Measurements from ENCODE around the gene TNFRSF12A.

The TNFRSF12A gene

DNA sequence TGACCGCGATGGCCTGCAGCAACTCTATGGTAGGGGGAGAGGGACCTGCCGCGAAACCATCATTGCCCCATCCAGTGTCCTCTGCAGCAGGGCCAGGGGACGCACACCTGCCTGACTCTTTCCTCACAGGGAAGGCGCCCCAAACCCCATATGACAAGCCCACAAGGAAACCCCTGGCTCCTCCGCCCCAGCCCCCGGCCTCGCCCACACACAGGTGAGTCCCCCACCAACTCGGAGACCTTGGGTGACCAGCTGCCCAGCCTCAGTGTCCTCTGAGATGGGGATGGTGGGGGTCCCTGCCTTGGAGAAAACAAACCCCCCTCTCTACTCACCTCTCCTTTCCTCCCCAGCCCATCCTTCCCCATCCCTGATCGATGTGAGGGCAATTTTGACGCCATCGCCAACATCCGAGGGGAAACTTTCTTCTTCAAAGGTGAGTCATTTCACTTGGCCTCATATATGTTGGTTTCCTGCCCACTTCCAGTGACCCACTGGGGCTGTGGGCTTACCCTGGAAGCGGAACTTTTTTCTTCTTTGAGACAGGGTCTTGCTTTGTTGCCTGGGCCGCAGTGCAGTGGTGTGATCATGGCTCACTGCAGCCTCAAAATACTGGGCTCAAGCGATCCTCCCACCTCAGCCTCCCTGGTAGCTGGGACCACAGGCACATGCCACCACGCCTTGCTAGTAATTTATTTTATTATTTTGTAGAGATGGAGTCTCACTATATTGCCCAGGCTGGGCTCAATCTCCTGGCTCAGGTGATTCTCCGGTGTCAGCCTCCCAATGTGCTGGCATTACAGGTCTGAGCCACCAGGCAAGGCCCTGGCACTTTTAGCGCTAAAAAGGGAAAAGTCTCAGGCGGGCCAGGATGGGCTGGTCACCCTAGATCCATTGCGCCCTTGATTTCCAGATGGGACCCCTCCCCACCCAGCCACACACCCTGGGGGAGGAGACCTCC lies 37.3 kb downstream of the TNFRSF12A start:
- Histone ChIP-seq H3K4me1 (ENCODE audit: insufficient read depth, low read length) (peaks cover 6% of the 10 kb centered on the region), H3K9me3 (ENCODE audit: low read length) (no peaks in the 10 kb centered on the region), H3K27me3 (ENCODE audit: control insufficient read depth in 1 of 2, insufficient read depth in 2 of 2, low read length in 2 of 2) (peaks cover 0 to 12% of the 10 kb centered on the region in 2 donors), H3K36me3 (ENCODE audit: insufficient read depth, low read length) (no peaks in the 10 kb centered on the region), H3K4me3 (ENCODE audit: low read depth in 1 of 2, low read length in 2 of 2) (no peak overlapping the region), H3K27ac (ENCODE audit: low read depth, low read length) (no peak overlapping the region), H3K9ac (ENCODE audit: low read length) (no peak overlapping the region)

DNA sequence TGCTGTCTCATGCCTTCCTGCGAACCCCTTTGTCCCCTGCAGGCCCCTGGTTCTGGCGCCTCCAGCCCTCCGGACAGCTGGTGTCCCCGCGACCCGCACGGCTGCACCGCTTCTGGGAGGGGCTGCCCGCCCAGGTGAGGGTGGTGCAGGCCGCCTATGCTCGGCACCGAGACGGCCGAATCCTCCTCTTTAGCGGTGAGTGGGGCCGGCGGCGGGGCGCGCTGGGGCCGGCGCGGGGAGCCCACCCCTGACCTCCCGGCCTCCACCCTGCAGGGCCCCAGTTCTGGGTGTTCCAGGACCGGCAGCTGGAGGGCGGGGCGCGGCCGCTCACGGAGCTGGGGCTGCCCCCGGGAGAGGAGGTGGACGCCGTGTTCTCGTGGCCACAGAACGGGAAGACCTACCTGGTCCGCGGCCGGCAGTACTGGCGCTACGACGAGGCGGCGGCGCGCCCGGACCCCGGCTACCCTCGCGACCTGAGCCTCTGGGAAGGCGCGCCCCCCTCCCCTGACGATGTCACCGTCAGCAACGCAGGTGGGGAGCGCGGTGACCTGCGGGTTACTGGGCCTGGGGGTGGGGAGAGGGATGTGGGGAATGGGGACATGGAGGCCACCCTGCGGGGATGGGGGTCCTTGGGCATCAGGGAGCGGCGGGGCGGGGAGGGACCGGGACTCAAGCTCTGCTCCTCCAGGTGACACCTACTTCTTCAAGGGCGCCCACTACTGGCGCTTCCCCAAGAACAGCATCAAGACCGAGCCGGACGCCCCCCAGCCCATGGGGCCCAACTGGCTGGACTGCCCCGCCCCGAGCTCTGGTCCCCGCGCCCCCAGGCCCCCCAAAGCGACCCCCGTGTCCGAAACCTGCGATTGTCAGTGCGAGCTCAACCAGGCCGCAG lies 38.2 kb downstream of the TNFRSF12A start:
- H3K27me3 ChIP-seq (ENCODE audit: control insufficient read depth in 1 of 2, insufficient read depth in 2 of 2, low read length in 2 of 2), result peaks cover 0 to 12% of the 10 kb centered on the region in 2 donors
- peak overlapping the region; percentile 58 to 65 for H3K4me3 ChIP-seq (ENCODE audit: low read depth in 1 of 2, low read length in 2 of 2)
- no peaks in the 10 kb centered on the region for H3K9me3 ChIP-seq (ENCODE audit: low read length)
- no peak overlapping the region for H3K27ac ChIP-seq (ENCODE audit: low read depth, low read length)
- no peaks in the 10 kb centered on the region for H3K36me3 ChIP-seq (ENCODE audit: insufficient read depth, low read length)
- peaks cover 6% of the 10 kb centered on the region for H3K4me1 ChIP-seq (ENCODE audit: insufficient read depth, low read length)
- no peak overlapping the region for H3K9ac ChIP-seq (ENCODE audit: low read length)

DNA sequence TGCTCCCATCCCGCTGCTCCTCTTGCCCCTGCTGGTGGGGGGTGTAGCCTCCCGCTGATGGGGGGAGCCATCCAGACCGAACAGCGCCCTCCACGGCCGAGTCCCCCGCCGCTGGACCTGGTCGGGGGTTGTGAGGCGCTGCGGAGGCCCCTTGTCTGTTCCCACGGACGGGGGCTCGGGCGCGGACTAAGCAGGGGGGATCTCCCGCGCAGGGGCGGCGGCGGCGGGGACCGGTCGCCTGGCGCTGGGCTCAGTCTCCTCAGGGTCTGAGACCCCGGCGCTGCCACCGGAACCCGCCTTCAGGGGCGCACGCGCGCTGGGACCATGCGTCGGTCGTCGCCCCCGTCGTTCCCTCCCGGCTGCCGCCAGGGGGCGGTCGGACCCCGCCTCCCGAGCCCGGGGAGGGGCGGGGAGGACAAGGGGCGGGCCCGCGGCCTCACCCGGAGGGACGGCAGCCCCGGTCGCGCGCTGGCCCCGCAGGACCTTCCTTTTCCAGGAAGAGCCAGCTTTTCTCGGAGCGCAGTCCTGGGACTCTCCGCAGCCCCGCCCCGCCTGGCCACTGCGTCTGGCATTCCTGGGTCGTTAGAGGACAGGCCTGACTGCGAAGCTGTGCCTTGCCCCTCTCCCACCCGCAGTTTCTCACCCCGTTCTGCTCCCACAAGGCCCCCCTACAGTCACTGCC lies 39.0 kb downstream of the TNFRSF12A start:
- Histone ChIP-seq H3K27ac (ENCODE audit: low read depth, low read length) (no peak overlapping the region), H3K27me3 (ENCODE audit: control insufficient read depth in 1 of 2, insufficient read depth in 2 of 2, low read length in 2 of 2) (peaks cover 0 to 12% of the 10 kb centered on the region in 2 donors), H3K4me3 (ENCODE audit: low read depth in 1 of 2, low read length in 2 of 2) (peak overlapping the region; percentile 58 to 65), H3K9me3 (ENCODE audit: low read length) (no peaks in the 10 kb centered on the region), H3K9ac (ENCODE audit: low read length) (no peak overlapping the region), H3K4me1 (ENCODE audit: insufficient read depth, low read length) (peaks cover 6% of the 10 kb centered on the region), H3K36me3 (ENCODE audit: insufficient read depth, low read length) (no peaks in the 10 kb centered on the region)

DNA sequence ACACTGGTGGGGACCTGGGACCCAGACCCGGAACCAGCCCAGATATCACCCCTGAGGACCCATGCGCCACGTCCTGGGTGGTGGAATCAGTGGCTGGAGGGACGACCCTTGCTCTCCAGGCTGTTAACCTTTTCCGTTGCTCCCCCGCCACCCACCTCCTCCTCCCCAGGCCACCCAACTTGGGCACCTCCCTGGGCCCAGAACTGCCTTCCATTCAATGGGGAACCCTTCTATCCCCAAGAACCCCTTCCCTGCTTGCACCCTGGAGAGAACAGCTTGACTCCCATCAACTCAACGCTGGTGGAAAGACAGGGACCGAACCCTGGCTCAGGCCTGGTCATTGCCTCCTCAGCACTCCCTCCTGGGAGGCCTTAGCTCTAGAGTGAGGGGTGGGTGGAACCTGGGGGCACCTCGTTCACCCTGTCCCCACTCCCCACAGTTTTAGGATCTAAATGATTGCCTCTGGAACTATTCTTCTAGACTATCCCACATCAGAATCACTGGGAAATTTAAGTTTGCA lies 39.6 kb downstream of the TNFRSF12A start:
- no peak overlapping the region for H3K9ac ChIP-seq (ENCODE audit: low read length)
- peak overlapping the region; percentile 58 to 65 for H3K4me3 ChIP-seq (ENCODE audit: low read depth in 1 of 2, low read length in 2 of 2)
- H3K36me3 ChIP-seq (ENCODE audit: insufficient read depth, low read length), result no peaks in the 10 kb centered on the region
- no peak overlapping the region for H3K27ac ChIP-seq (ENCODE audit: low read depth, low read length)
- no peaks in the 10 kb centered on the region for H3K9me3 ChIP-seq (ENCODE audit: low read length)
- peaks cover 0 to 12% of the 10 kb centered on the region in 2 donors for H3K27me3 ChIP-seq (ENCODE audit: control insufficient read depth in 1 of 2, insufficient read depth in 2 of 2, low read length in 2 of 2)
- H3K4me1 ChIP-seq (ENCODE audit: insufficient read depth, low read length), result peaks cover 6% of the 10 kb centered on the region

DNA sequence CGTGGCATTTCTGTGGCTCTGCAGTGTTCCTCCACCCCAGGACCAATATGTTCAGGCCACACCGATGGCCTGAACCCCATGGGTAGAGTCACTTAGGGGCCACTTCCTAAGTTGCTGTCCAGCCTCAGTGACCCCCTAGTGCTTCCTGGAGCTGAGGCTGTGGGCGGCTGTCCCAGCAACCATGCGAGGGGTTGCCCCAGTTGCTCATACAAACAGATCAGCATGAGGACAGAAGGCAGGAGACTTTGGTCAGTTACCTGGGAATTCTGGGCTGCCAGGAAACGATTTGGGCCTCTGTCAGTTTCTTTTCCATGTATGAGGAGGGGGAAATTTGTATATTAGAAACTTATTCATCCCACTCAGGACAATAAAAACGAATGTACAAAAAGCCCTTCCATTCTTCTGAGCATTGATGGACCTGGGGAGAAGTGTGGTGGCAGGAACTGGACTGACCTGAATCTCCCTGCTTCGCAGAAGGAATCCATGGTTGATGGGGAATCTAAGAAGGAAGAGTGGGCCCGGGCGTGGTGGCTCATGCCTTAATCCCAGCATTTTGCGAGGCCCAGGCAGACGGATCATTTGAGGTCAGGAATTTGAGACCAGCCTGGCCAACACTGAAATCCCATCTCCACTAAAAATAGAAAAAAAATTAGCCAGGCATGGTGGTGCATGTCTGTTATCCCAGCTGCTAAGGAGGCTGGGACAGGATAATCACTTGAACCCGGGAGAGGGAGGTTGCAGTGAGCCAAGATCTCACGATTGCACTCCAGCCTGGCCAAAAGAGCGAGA lies 40.4 kb downstream of the TNFRSF12A start:
- Histone ChIP-seq H3K4me1 (ENCODE audit: insufficient read depth, low read length) (peaks cover 11% of the 10 kb centered on the region), H3K27me3 (ENCODE audit: control insufficient read depth in 1 of 2, insufficient read depth in 2 of 2, low read length in 2 of 2) (peaks cover 0 to 12% of the 10 kb centered on the region in 2 donors), H3K36me3 (ENCODE audit: insufficient read depth, low read length) (no peaks in the 10 kb centered on the region), H3K27ac (ENCODE audit: low read depth, low read length) (no peak overlapping the region), H3K9ac (ENCODE audit: low read length) (no peak overlapping the region), H3K4me3 (ENCODE audit: low read depth in 1 of 2, low read length in 2 of 2) (no peak overlapping the region), H3K9me3 (ENCODE audit: low read length) (no peaks in the 10 kb centered on the region)

DNA sequence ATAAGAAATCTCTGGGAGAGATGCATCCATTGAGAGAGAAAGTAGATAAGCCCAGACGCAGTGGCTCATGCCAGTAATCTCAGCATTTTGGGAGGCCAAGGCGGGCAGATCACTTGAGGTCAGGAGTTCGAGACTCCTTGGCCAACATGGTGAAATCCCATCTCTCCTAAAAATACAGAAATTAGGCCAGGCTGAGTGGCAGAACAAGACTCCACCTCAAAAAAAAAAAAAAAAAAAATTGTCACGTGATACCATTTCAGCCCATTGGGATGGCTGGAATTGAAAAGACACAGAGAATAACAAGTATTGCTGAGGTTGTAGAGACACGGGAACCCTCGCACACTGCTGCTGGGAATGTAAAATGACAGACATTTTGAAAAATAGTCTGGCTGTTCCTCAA lies 42.4 kb downstream of the TNFRSF12A start:
- Histone ChIP-seq H3K4me1 (ENCODE audit: insufficient read depth, low read length) (peaks cover 12% of the 10 kb centered on the region), H3K36me3 (ENCODE audit: insufficient read depth, low read length) (no peaks in the 10 kb centered on the region), H3K27me3 (ENCODE audit: control insufficient read depth in 1 of 2, insufficient read depth in 2 of 2, low read length in 2 of 2) (peaks cover 0 to 12% of the 10 kb centered on the region in 2 donors), H3K27ac (ENCODE audit: low read depth, low read length) (no peak overlapping the region), H3K9ac (ENCODE audit: low read length) (no peak overlapping the region), H3K4me3 (ENCODE audit: low read depth in 1 of 2, low read length in 2 of 2) (no peak overlapping the region), H3K9me3 (ENCODE audit: low read length) (no peaks in the 10 kb centered on the region)

DNA sequence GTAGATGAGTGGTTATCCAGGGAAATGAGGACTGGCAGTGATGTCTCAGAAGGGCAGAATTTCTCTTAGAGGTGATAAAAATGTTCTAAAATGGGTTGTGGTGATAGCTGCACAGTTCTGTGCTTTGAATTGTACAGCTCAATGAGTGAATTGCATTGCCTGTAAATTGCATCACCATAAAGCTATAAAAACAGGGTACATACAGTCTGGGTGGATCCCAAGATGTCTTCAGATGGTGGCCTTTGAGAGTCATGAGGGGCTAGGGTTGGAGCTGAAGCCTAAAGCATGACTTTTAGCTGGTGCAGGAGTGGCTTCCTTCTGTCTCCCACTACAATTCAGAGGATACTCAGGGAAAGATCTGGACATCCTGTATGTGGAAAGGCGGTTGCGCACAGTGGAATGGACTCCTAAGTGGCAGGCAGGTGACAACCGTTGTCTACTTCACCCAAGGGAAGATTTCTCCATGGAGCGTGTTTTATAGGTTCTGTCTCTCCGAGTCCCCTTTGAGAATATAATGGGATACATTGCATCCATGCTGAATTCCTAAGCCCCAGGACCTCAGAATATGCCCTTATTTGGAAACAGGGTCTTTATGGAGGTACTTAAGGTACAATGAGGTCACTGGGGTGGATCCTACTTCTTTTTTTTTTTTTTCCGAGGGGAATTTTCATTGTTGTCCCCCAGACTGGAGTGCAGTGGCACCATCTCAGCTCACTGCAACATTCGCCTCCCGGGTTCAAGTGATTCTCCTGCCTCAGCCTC lies 43.6 kb downstream of the TNFRSF12A start:
- Histone ChIP-seq H3K9me3 (ENCODE audit: low read length) (no peaks in the 10 kb centered on the region), H3K27ac (ENCODE audit: low read depth, low read length) (no peak overlapping the region), H3K36me3 (ENCODE audit: insufficient read depth, low read length) (no peaks in the 10 kb centered on the region)

DNA sequence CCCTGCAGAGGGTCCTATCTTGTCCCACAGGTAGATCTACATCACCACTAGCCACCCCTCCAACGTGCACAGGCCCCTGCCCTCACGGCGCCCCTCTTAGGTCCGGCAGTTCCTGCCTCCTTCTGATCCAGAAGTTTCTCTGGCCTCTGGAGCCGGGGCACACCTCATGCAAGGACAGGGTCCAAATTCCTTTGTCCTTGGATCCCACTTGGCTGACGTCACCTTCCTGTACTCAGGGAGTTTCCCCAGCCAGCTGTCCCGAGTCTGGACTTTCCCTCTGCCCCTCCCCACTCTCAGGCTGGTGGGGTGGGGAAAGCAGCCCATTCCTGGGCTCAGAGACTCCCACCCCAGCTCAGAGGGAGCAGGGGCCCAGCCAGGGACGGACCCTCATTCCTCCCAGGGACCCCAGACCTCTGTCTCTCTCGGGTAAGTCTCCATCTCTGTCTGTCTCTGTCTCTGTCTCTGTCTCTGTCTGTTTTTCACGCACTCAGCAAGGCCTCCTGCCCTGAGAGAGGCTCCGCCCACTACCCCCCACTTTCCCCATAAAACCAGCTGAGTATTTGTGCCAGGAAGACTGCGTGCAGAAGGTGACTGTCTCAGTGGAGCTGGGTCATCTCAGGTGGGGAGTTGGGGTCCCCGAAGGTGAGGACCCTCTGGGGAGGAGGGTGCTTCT lies 45.0 kb downstream of the TNFRSF12A start, which contains the start of gene IL32:
Gene IL32 (plus strand): TSS at position 572 of the 673 bp plus-strand sequence. CDS start 172 bp downstream, outside the sequence.
- H3K27ac ChIP-seq (ENCODE audit: low read depth, low read length), result peak within 1 kb of the TSS; percentile 41
- no peaks in the 10 kb centered on the region for H3K27me3 ChIP-seq (ENCODE audit: control insufficient read depth in 1 of 2, insufficient read depth in 2 of 2, low read length in 2 of 2)
- no peaks in the 10 kb centered on the region for H3K36me3 ChIP-seq (ENCODE audit: insufficient read depth, low read length)
- peak within 1 kb of the TSS; percentile 30 for H3K9ac ChIP-seq (ENCODE audit: low read length)
- H3K9me3 ChIP-seq (ENCODE audit: low read length), result no peaks in the 10 kb centered on the region
- peaks cover 6% of the 10 kb centered on the region for H3K4me1 ChIP-seq (ENCODE audit: insufficient read depth, low read length)
- peak within 1 kb of the TSS; percentile 27 to 50 for H3K4me3 ChIP-seq (ENCODE audit: low read depth in 1 of 2, low read length in 2 of 2)

More for the DNA sequence above, 43.6 kb downstream of the TNFRSF12A start:
- no peak overlapping the region for H3K9ac ChIP-seq (ENCODE audit: low read length)
- no peak overlapping the region for H3K4me3 ChIP-seq (ENCODE audit: low read depth in 1 of 2, low read length in 2 of 2)
- peaks cover 0 to 3% of the 10 kb centered on the region in 2 donors for H3K27me3 ChIP-seq (ENCODE audit: control insufficient read depth in 1 of 2, insufficient read depth in 2 of 2, low read length in 2 of 2)
- peaks cover 12% of the 10 kb centered on the region for H3K4me1 ChIP-seq (ENCODE audit: insufficient read depth, low read length)

DNA sequence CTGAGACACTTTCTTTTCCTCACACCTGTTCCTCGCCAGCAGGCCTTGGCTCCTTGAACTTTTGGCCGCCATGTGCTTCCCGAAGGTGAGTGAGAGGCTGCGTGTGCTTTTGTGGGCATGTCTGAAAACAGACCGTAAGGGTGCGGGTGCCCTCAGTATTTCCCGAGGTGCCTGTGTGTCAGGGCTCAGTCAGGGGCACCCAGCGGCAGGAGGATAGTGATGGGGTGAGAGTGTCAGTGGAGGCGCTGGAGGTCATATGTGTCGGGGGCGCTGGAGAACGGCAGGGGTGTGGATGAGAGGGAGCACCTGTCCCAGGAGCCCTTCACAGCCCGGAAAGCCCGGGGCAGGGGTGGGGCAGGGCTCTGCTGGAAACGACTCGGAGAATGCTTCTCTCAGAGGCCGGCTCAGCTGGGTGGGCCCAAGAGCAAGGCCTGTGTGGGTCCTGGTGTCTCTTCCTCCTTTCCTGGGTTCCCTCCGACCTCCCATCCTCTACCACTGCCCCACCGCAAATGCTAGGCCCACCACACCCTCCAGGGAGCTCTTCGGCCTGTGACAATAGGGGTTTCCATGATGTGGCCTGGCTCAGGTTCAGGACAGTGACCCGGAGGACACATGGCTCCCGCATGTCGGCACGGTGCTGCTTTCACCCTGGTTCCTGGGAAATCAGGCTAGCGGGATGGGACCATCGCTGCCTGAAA lies 45.7 kb downstream of the TNFRSF12A start:
- Histone ChIP-seq H3K27me3 (ENCODE audit: control insufficient read depth in 1 of 2, insufficient read depth in 2 of 2, low read length in 2 of 2) (no peaks in the 10 kb centered on the region), H3K27ac (ENCODE audit: low read depth, low read length) (peak overlapping the region; percentile 14), H3K36me3 (ENCODE audit: insufficient read depth, low read length) (no peaks in the 10 kb centered on the region), H3K9me3 (ENCODE audit: low read length) (no peaks in the 10 kb centered on the region), H3K4me3 (ENCODE audit: low read depth in 1 of 2, low read length in 2 of 2) (peak overlapping the region; percentile 27 to 50), H3K4me1 (ENCODE audit: insufficient read depth, low read length) (peaks cover 6% of the 10 kb centered on the region), H3K9ac (ENCODE audit: low read length) (peak overlapping the region; percentile 30)
